Uterus (tissue), 4 donors: ENCODE results near the gene NIN. TPM values are rescaled to one million over a fixed set of nuclear protein-coding genes. Genes with fewer than 3 reads are reported as not detected.

ENCODE experiments used
- DNase-seq, 2 donors: peaks; one replicate each; pipeline ENCODE4 v3.0.0-alpha.2; 2019 to 2020
- H3K27ac ChIP-seq, 2 donors: fragments of 200-600 bp; sonication (generic); 1 replicate in 1 of 2; 2 replicates in 1 of 2; pipeline ENCODE4 v1.5.1; 2016 to 2018
- H3K27me3 ChIP-seq, 2 donors: fragments of 200-600 bp; sonication (generic); one replicate each; pipeline ENCODE4 v1.5.1; 2018 to 2019; ENCODE audit warnings: control low read depth in 1 of 2
- H3K36me3 ChIP-seq, 2 donors: fragments of 200-600 bp; sonication (generic); one replicate each; pipeline ENCODE4 v1.5.1; 2019; ENCODE audit warnings: control low read depth in 1 of 2
- H3K4me1 ChIP-seq, 2 donors: fragments of 200-600 bp; sonication (generic); one replicate each; pipeline ENCODE4 v1.5.1; 2018 to 2019; ENCODE audit warnings: control low read depth in 1 of 2
- H3K4me3 ChIP-seq, 2 donors: fragments of 200-600 bp; sonication (generic); 1 replicate in 1 of 2; 2 replicates in 1 of 2; pipeline ENCODE4 v1.5.1; 2018 to 2019; ENCODE audit warnings: mild to moderate bottlenecking in 1 of 2
- H3K9me3 ChIP-seq, 2 donors: fragments of 200-600 bp; sonication (generic); one replicate each; pipeline ENCODE4 v1.5.1; 2019; ENCODE audit warnings: control low read depth in 1 of 2
- POLR2A ChIP-seq, 2 donors: fragments of 450-650 bp; IDR thresholded peaks; one replicate each; pipeline ENCODE4 v1.6.1; 2016; ENCODE audit warnings: antibody characterized with exemption in 2 of 2, mild to moderate bottlenecking in 1 of 2, moderate library complexity in 1 of 2
- intact Hi-C: fragments of 100-400 bp; cut with DNase I; formaldehyde crosslinking; loops from one replicate; pipeline ENCODE4 v1.15.1; 2023; ENCODE audit warnings: low total_unique reads
- total RNA-seq, 4 donors: library from RNA; depleted of rRNA in 3 of 4; stranded (reverse); fragments of >200 nt in 3 of 4; gene quantifications; one replicate each; pipeline versions ENCODE4 v1.1.0 to v1.2.4, GENCODE V29; 2014 to 2023
- TF ChIP-seq, protein P1 (sequence below), 4 experiments: fragments of 200-600 bp in 2 of 4; fragments of 450-650 bp in 2 of 4; sonication (generic) in 2 of 4; IDR thresholded peaks; one replicate each; pipeline ENCODE4 v1.5.1; 2016 to 2019; ENCODE audit warnings: antibody characterized with exemption in 4 of 4, mild to moderate bottlenecking in 2 of 4, moderate library complexity in 1 of 4
- donor health status: DM: yes; HTN: yes; CAD: no.

NIN gene
- total RNA-seq, 4 donors from 2014 or later = 8.8 to 45.6 (median 34.2) TPM

DNA sequence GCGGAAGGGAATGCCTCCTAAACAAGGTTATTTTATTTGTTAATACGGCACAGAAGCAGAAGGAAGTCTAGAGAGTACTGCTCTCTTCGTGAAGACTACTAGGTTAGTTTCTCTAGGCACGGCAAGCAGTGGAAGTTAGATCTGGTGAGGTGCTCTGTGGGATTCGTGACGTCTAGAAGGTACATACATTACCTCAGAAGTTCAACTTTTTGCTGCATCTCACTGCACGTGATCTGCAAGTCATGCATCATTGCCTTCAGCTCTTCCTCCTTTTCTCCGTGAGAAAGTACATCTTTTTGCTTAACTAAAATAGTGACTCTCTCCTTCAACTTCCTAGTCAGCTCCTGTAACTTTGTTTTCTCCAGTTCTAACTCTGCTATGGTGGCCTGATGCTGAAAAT lies 74.7 kb downstream of the NIN start:
- intact Hi-C loops = no loop called here
- H3K4me1 ChIP-seq = no peaks in the 10 kb centered on the region
- H3K36me3 ChIP-seq = no peaks in the 10 kb centered on the region
- no peaks in the 10 kb centered on the region for H3K9me3 ChIP-seq
- H3K27ac ChIP-seq = no peak overlapping the region
- no peak overlapping the region for H3K4me3 ChIP-seq
- no peaks in the 10 kb centered on the region for H3K27me3 ChIP-seq
- no peak for DNase-seq
- TF ChIP-seq POLR2A (IDR thresholded peaks at IDR 0.05) = no peak
- TF ChIP-seq, protein P1, sequence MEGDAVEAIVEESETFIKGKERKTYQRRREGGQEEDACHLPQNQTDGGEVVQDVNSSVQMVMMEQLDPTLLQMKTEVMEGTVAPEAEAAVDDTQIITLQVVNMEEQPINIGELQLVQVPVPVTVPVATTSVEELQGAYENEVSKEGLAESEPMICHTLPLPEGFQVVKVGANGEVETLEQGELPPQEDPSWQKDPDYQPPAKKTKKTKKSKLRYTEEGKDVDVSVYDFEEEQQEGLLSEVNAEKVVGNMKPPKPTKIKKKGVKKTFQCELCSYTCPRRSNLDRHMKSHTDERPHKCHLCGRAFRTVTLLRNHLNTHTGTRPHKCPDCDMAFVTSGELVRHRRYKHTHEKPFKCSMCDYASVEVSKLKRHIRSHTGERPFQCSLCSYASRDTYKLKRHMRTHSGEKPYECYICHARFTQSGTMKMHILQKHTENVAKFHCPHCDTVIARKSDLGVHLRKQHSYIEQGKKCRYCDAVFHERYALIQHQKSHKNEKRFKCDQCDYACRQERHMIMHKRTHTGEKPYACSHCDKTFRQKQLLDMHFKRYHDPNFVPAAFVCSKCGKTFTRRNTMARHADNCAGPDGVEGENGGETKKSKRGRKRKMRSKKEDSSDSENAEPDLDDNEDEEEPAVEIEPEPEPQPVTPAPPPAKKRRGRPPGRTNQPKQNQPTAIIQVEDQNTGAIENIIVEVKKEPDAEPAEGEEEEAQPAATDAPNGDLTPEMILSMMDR (IDR thresholded peaks at IDR 0.05) = no peak

DNA sequence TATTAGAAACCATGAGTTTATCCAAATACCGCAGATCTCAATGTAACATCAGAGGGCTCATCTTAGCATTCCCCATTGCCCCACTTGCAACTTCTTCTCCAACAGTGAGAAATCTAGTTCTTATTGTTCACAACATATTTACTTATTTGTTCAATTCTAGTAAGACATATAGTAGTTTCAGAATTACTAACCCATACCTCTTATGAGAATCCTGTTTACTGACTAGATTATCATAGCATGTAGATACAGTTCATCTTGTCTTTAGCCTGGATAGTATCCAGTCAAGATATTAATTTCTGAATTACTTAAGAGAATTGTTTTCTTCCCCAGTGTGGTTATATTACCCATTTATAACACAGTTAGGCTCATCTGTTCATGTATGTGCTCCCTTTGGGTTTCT lies 80.6 kb downstream of the NIN start:
- H3K36me3 ChIP-seq = no peaks in the 10 kb centered on the region

DNA sequence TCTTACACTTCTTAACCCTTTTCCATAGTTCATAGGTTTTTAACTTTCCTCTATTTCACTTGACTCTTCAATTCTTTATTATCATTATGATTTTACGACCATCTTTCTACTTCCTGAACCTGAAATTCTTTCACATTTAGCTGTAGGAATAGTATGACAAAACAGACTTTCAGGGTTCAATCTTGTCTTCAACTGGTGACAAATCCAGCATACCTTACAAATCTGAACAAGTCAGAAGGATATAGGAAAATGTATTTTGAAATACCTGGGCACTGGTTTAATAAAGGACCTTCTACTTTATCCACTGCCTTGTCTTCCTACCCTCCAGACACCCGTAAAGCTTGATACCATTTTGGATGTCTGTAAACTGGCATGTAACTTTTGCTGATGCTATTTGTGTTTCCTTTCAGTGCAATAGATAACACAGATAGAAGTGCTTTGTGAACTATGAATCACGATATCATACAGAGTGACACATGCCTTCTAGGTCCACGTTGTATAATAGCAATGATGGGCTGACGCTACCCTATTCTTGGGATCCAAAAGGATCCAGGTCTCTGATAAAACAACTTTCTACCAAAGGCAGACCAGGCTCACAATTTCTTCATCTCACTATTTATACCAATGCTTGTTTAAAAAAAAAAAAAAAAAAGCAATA lies 85.4 kb downstream of the NIN start:
- Histone ChIP-seq H3K4me3 (no peak overlapping the region), H3K4me1 (no peaks in the 10 kb centered on the region), H3K9me3 (no peaks in the 10 kb centered on the region), H3K36me3 (no peaks in the 10 kb centered on the region), H3K27ac (no peak overlapping the region), H3K27me3 (no peaks in the 10 kb centered on the region)
- intact Hi-C loops = no loop called here
- TF ChIP-seq POLR2A (IDR thresholded peaks at IDR 0.05) = no peak
- TF ChIP-seq, protein P1 (IDR thresholded peaks at IDR 0.05) = no peak
- no peak for DNase-seq

More for the DNA sequence above, 80.6 kb downstream of the NIN start:
- Histone ChIP-seq H3K27me3 (no peaks in the 10 kb centered on the region), H3K27ac (no peak overlapping the region), H3K4me3 (no peak overlapping the region), H3K9me3 (no peaks in the 10 kb centered on the region), H3K4me1 (no peaks in the 10 kb centered on the region)
- intact Hi-C loops = no loop called here
- TF ChIP-seq, protein P1 (IDR thresholded peaks at IDR 0.05) = no peak
- TF ChIP-seq POLR2A (IDR thresholded peaks at IDR 0.05) = no peak
- DNase-seq = no peak

DNA sequence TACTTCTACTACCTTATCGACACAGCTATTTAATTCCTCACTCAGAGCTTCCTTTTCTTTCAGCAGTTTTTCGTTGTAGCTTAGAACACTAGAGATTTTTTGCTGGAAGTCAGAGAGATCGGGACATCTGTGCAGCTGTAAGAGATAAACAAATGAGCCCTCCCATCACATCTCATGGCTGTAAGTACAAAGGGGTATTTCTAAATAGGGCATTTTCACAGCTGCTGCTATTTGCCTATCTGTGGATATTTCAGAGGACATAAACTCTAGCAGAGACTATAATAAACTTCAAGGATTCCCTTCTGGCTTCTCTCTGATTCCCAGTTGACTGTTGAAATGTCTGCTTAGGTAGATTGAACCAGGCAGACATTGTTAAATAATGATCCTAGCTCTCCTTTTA lies 86.7 kb downstream of the NIN start:
- H3K36me3 ChIP-seq = no peaks in the 10 kb centered on the region

DNA sequence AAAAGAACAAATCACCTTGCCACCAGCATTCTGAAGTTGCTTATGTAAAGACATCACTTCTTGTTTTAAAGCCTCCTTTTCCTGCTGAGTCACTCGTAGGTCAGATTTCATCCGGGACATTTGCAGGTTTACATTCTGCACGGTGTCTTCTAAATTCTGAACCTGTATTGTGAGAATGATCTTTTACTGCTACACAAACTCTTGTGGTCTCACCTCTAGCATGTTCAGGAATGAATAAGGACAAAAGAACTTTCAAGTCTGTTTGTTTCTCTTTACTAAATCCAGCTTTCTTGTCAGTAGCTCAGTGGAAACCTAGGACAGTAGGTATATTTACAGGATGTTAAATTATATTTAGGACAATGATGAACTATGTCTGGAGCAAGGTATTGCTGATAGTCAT lies 89.4 kb downstream of the NIN start:
- H3K4me1 ChIP-seq = no peaks in the 10 kb centered on the region
- TF ChIP-seq POLR2A (IDR thresholded peaks at IDR 0.05) = no peak
- TF ChIP-seq, protein P1 (IDR thresholded peaks at IDR 0.05) = no peak
- no peak for DNase-seq
- no peak overlapping the region for H3K4me3 ChIP-seq
- no peaks in the 10 kb centered on the region for H3K36me3 ChIP-seq
- no peaks in the 10 kb centered on the region for H3K9me3 ChIP-seq
- H3K27me3 ChIP-seq = no peaks in the 10 kb centered on the region
- intact Hi-C loops = no loop called here
- H3K27ac ChIP-seq = no peak overlapping the region

More for the DNA sequence above, 86.7 kb downstream of the NIN start:
- DNase-seq = no peak
- no peak for TF ChIP-seq POLR2A (IDR thresholded peaks at IDR 0.05)
- TF ChIP-seq, protein P1 (IDR thresholded peaks at IDR 0.05) = no peak
- H3K4me1 ChIP-seq = no peaks in the 10 kb centered on the region
- H3K9me3 ChIP-seq = no peaks in the 10 kb centered on the region
- no peak overlapping the region for H3K27ac ChIP-seq
- no peak overlapping the region for H3K4me3 ChIP-seq
- intact Hi-C loops = no loop called here
- H3K27me3 ChIP-seq = no peaks in the 10 kb centered on the region
